Stimulated activated naive CD4-positive, alpha-beta T cell (primary cell): ENCODE measurements around the gene ACD.
A peak's percentile ranks its signal among the peaks of the same experiment; 100 is the strongest.

Experiments
- DNase-seq, 6 experiments: peaks; one replicate each; lab custom pipeline; 2025; lab: John Stamatoyannopoulos, UW

Gene ACD

GRCh38 chr16:67675999-67676398 lies 15.9 kb upstream of the ACD start:
- no peak for DNase-seq

DNA sequence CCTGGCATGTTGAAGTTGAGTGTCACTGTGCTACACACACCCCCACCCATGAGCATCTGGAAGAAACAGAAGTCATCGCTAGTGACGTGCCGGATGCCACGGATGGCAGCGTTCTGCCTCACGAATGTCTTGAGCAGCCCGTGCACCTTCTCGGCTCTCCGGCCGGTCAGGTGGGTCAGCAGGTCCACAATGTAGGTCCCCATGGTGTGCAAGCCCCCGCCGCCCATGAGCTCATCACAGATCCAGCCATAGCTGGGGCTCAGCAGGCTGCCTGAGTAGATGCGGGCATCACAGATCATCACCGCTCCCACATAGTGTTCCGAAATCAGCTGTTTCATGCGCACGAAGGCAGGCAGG lies 15.5 kb upstream of the ACD start:
- DNase-seq, result no peak

GRCh38 chr16:67674851-67675578 lies 15.0 kb upstream of the ACD start:
- DNase-seq, result no peak

GRCh38 chr16:67673712-67674580 lies 13.9 kb upstream of the ACD start:
- no peak for DNase-seq

- peak in 5 of 6 experiments; percentile 31 to 53 (median 42) for DNase-seq
These were observed 12.9 kb upstream of the ACD start for GRCh38 chr16:67672739-67673662.

- DNase-seq, result no peak
These were observed 12.2 kb upstream of the ACD start for GRCh38 chr16:67672306-67672705.

GRCh38 chr16:67669499-67670101 lies 9.5 kb upstream of the ACD start:
- DNase-seq, result no peak

GRCh38 chr16:67668495-67669157 lies 8.6 kb upstream of the ACD start:
- peak in 3 of 6 experiments; percentile 18 to 33 (median 28) for DNase-seq

GRCh38 chr16:67667817-67668494 lies 7.9 kb upstream of the ACD start:
- DNase-seq, result peak; percentile 75 to 86 (median 80)

DNA sequence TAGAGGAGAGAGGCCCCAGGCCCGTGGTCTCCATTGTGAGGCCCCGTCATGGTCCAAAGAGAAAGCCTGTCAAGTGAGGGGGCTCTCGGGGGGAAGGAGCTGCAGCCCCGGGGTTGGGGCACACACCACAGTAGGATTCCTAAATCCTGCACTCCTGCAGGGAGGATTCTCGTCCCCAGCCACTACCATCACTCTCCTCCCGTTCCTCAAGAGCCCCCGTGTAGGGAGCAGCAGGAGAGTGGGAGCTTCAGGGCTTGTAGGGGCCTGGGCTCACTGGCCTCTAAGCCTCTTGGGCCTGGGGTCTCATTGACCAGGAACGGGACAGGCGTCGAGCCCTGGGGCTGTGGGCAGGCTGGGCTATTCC lies 7.4 kb upstream of the ACD start:
- no peak for DNase-seq

DNA sequence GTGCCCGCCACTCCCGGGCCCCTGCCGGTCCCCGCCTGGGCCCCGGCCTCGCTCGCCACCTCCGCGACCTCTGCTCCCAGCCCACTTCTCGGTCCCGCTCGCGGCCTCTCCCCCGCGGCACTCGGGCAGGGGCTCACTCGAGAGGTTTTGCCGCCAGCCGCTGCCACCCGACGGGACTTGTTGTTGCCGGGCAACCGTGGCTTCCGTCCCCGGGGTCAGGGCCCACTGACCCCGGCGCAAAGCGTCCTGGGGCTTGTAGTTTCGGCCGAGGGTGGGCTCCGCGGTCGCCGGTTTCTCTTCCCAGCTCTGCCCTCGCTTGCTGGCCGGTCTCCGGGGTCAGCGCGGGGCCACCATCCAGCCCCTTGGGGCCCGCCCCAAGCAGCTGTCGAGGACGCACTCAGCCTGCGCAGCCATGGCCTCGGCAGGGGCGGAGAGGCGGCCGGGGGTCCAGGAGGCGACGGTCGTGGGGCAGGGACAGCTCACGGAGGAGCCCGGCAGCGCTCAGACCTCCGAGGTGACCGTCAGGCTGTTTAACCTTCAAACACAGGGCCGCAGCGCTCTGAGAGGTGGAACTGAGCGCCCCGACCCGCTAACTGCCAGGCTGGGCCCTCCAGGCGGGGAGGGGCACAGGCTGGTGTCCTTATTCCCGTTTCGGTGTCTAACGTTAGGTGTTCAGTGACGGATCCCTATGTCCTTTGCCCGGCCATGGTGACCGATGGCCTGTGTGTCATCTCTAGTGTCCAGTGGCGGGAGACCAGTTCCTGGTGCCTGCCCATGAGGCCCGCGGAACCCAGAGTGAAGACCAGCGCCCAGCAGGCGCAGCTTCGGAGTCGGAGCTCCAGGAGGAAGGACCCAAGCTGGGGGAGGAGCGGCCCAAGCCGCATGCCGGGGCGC lies 6.7 kb upstream of the ACD start, which contains the start of the genes C16orf86 and ENKD1:
Gene C16orf86, plus strand, starts transcription at position 256 of the 894 bp plus-strand sequence. Its CDS starts 157 bp downstream, at position 413.
Gene ENKD1, minus strand, starts transcription at position 192 of the 894 bp plus-strand sequence. CDS start 308 bp downstream, outside the sequence.
- peak; percentile 58 to 79 (median 73) for DNase-seq

DNA sequence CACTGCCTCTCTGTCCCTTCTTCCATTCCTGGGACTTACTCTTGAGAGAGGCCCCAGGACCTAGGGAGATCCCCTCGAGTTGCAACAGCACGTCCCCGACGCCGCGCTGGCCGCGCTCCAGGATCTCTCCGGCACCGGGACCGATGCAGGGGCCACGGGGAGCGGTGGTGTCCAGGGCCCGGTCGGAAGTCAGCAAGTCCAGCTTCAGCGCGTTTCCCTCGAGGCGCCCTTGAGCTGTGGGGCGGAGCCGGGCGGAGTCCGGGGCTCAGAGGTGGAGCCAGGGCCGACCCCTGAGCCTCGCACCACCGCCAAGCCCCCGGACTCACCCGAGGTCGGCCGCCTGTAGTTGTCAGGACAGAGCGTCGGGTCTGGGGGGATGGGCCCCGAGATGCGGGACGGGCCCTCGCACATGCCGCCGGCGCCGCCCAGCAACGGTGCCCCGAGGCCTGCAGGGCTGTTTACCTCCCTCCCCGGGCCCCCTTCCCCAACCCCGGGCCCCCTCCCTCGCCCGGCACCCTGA lies 6.0 kb upstream of the ACD start:
- no peak for DNase-seq

DNA sequence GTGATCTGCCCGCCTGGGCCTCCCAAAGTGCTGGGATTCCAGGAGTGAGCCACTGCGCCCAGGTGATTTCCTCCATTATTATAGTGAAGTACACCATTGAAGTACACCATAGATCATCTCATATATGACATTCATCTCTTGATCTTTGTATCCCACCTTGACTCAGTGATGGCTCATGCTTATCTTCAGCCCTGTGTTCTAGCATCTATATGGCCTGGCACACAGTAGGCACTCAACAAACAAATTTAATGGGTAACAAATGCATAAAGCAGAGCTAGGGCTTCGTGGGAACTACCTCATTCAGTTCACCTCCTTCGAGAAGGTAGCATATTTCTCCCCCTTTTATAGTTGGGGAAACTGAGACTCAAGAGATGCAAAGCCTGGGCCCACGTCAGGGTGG lies 5.5 kb upstream of the ACD start:
- DNase-seq, result no peak

- no peak for DNase-seq
These were observed 4.8 kb upstream of the ACD start for GRCh38 chr16:67664871-67665270.

GRCh38 chr16:67664258-67664657 lies 4.2 kb upstream of the ACD start:
- DNase-seq, result no peak

DNA sequence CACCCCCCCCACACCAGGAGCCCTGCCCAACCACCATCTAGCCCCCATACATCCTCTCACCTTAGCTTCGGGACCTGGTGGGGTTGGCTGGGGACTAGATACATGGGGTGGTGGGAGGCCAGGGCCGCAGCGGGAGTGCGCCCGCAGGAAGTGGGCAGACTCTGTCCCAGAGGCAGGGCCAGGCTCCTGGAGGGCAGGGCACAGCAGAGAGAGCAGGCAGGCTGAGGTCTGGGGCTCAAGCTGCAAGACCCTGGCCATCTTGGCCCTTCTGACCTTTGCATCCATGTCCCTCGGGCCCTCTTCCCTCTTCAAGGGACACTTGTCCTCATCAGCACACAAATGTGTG lies 3.8 kb upstream of the ACD start:
- DNase-seq, result no peak

DNA sequence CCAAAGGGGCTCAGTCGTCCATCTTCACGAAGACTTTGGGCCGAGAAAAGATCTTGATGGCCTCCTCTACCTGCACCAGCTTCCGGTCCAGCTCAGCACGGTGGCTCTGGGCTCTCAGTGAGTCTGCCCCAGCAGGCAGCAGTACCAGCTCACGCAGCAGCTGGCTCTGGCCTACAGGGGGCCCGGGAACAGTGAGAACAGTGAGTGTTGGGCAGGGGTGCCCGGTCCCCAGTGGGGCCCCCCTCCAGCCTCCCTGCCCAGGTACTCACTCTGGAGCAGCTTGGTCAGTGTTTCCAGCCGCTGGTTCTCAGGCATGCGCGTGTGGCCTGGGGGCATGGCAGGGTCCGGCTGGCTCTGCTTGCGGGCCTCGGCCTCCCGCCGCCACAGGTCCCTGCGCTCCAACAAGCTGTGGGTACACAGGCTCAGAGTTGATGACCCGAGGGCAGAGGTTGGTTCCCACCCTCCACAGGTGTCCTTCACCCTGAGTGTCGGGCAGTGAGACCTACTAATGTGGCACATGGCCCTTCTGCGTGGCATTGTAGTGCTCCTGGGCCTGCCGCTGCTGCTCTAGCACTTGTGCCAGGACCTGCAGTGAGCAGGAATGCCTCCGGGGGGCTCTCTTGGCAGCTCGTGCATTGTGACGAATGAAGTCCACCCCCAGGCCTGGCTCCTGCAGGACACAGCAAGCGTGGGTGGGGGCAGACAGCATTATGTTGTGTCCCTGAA lies 3.3 kb upstream of the ACD start:
- DNase-seq, result peak in 1 of 6 experiments; percentile 23

- no peak for DNase-seq
These were observed 2.6 kb upstream of the ACD start for GRCh38 chr16:67662653-67663010.
